Measurements from ENCODE around the gene MCC.

DNA sequence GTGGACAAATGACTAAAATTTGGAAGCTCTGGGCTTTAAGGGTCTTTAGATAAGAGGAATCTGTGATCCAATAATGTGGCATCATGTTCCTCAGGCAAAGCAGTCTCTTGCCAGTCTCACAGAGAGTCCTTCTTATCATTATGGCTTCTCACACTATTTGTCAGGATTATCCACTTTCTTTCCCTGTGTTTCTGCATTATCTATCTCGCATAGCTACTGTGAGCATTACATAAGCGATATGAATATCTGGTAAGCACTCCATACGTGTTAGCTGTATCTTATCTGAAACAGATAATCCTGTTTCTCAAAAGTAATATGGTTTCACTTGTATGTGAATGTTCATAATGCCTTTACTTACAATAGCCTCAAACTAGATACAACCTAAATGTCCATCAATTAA, 9.6 kb downstream of the MCC start:
- TF ChIP-seq, protein P1, sequence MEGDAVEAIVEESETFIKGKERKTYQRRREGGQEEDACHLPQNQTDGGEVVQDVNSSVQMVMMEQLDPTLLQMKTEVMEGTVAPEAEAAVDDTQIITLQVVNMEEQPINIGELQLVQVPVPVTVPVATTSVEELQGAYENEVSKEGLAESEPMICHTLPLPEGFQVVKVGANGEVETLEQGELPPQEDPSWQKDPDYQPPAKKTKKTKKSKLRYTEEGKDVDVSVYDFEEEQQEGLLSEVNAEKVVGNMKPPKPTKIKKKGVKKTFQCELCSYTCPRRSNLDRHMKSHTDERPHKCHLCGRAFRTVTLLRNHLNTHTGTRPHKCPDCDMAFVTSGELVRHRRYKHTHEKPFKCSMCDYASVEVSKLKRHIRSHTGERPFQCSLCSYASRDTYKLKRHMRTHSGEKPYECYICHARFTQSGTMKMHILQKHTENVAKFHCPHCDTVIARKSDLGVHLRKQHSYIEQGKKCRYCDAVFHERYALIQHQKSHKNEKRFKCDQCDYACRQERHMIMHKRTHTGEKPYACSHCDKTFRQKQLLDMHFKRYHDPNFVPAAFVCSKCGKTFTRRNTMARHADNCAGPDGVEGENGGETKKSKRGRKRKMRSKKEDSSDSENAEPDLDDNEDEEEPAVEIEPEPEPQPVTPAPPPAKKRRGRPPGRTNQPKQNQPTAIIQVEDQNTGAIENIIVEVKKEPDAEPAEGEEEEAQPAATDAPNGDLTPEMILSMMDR (conservative IDR thresholded peaks at IDR 0.05; ENCODE audit: low read length): no peak
- TF ChIP-seq EZH2phosphoT487 (IDR thresholded peaks at IDR 0.05; ENCODE audit: borderline replicate concordance, low read depth, low read length): no peak
